Upper lobe of left lung (tissue), 6 donors: ENCODE results near the gene ACLY. TPM values are rescaled to one million over a fixed set of nuclear protein-coding genes. Genes with fewer than 3 reads are reported as not detected.

Source experiments
- ATAC-seq, 2 donors: fragments of 200-7000 bp; cut with Tn5 transposase; one replicate each; pipeline ENCODE4 v1.9.1; 2022; ENCODE audit warnings: mild to moderate bottlenecking in 2 of 2, moderate library complexity in 2 of 2; ENCODE audit not compliant: low FRiP score in 2 of 2
- DNase-seq, 2 donors: peaks; one replicate each; pipeline ENCODE4 v3.0.0-alpha.2; 2019 to 2020
- H3K27ac ChIP-seq, 4 donors: fragments of 200-600 bp; sonication (generic); one replicate each; pipeline ENCODE4 v1.5.1; 2016 to 2019
- H3K27me3 ChIP-seq, 4 donors: fragments of 200-600 bp; sonication (generic); one replicate each; pipeline ENCODE4 v1.5.1; 2017 to 2019
- H3K36me3 ChIP-seq, 4 donors: fragments of 200-600 bp; sonication (generic); one replicate each; pipeline ENCODE4 v1.5.1; 2016 to 2019
- H3K4me1 ChIP-seq, 4 donors: fragments of 200-600 bp; sonication (generic); one replicate each; pipeline ENCODE4 v1.5.1; 2018 to 2019
- H3K4me3 ChIP-seq, 4 donors: fragments of 200-600 bp; sonication (generic); one replicate each; pipeline ENCODE4 v1.5.1; 2017 to 2019; ENCODE audit warnings: mild to moderate bottlenecking in 2 of 4, moderate library complexity in 1 of 4
- H3K9me3 ChIP-seq, 4 donors: fragments of 200-600 bp; sonication (generic); one replicate each; pipeline ENCODE4 v1.5.1; 2018 to 2019
- EP300 ChIP-seq, 4 donors: sonication (generic); formaldehyde crosslinking; IDR thresholded peaks; one replicate each; pipeline ENCODE4 v1.5.1; 2017; ENCODE audit warnings: antibody characterized with exemption in 4 of 4, control low read depth in 2 of 4
- POLR2A ChIP-seq, 4 donors: fragments of 450-650 bp; IDR thresholded peaks; one replicate each; pipeline ENCODE4 v1.5.1; 2016 to 2017; ENCODE audit warnings: antibody characterized with exemption in 4 of 4, mild to moderate bottlenecking in 2 of 4
- POLR2AphosphoS5 ChIP-seq, 2 donors: sonication (generic); formaldehyde crosslinking; IDR thresholded peaks; one replicate each; pipeline ENCODE4 v1.5.1; 2017; ENCODE audit warnings: antibody characterized with exemption in 2 of 2
- WGBS, 2 donors: methylation state at CpG; one replicate each; pipeline ENCODE4 v1.1.5; 2017 to 2018; 5-methylcytosine and 5-hydroxymethylcytosine counted together
- total RNA-seq, 6 donors: library from RNA; depleted of rRNA in 4 of 6; stranded (reverse); fragments of >200 nt in 4 of 6; gene quantifications; one replicate each; pipeline versions ENCODE4 v1.1.0 to v1.2.1, GENCODE V29; 2016 to 2021
- TF ChIP-seq, protein P1 (sequence below), 6 experiments: fragments of 450-650 bp in 4 of 6; fragments of 200-600 bp in 2 of 6; sonication (generic) in 2 of 6; IDR thresholded peaks; one replicate each; pipeline ENCODE4 v1.5.1; 2016 to 2019; ENCODE audit warnings: antibody characterized with exemption in 6 of 6
- donor health status: DM: no; HTN: no; CAD: no; lungs with moderate emphysema.
- donor health status: DM: no; HTN: yes; CAD: no; lungs with severe emphysema.

Gene ACLY
- total RNA-seq, 6 donors from 2014 or later, result 41.9 to 132 (median 84.6) TPM

DNA sequence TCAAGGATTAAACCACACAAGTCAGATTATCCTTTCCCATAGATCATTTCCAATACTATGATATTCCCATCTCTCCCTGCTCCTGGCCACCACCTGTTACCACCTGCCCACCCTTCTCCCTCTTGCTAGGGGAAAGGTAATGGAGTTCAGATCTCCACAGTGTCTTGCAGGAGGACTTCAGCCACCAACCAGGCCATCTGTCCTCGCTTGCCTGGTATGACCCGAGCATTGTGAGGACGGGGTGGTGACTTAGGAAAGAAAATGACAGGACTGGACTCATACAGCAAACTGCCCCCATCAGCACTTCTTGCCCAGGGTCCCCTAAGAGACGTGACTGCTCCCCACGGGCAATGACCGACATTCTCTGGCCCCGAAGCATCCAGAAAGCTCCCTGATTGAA is 95.2 kb downstream of the ACLY start:
- no peak overlapping the region for H3K4me3 ChIP-seq
- 84 to 86% methylated on average over 7 of the region's 7 CpGs for WGBS, 2 donors
- ATAC-seq, result no peak
- H3K36me3 ChIP-seq, result peaks cover under 1 to 42% (median 13%) of the 10 kb centered on the region in 4 donors
- no peak overlapping the region for H3K27ac ChIP-seq
- H3K9me3 ChIP-seq, result no peaks in the 10 kb centered on the region
- H3K4me1 ChIP-seq, result no peaks in the 10 kb centered on the region
- no peak for DNase-seq
- no peaks in the 10 kb centered on the region for H3K27me3 ChIP-seq
- TF ChIP-seq, protein P1, sequence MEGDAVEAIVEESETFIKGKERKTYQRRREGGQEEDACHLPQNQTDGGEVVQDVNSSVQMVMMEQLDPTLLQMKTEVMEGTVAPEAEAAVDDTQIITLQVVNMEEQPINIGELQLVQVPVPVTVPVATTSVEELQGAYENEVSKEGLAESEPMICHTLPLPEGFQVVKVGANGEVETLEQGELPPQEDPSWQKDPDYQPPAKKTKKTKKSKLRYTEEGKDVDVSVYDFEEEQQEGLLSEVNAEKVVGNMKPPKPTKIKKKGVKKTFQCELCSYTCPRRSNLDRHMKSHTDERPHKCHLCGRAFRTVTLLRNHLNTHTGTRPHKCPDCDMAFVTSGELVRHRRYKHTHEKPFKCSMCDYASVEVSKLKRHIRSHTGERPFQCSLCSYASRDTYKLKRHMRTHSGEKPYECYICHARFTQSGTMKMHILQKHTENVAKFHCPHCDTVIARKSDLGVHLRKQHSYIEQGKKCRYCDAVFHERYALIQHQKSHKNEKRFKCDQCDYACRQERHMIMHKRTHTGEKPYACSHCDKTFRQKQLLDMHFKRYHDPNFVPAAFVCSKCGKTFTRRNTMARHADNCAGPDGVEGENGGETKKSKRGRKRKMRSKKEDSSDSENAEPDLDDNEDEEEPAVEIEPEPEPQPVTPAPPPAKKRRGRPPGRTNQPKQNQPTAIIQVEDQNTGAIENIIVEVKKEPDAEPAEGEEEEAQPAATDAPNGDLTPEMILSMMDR (IDR thresholded peaks at IDR 0.05), result no peak
- TF ChIP-seq POLR2AphosphoS5 (IDR thresholded peaks at IDR 0.05), result no peak
- TF ChIP-seq EP300 (IDR thresholded peaks at IDR 0.05), result no peak
- TF ChIP-seq POLR2A (IDR thresholded peaks at IDR 0.05), result no peak

GRCh38 chr17:41823141-41823524 is 95.6 kb downstream of the ACLY start:
- ATAC-seq, result no peak
- DNase-seq, result no peak

DNA sequence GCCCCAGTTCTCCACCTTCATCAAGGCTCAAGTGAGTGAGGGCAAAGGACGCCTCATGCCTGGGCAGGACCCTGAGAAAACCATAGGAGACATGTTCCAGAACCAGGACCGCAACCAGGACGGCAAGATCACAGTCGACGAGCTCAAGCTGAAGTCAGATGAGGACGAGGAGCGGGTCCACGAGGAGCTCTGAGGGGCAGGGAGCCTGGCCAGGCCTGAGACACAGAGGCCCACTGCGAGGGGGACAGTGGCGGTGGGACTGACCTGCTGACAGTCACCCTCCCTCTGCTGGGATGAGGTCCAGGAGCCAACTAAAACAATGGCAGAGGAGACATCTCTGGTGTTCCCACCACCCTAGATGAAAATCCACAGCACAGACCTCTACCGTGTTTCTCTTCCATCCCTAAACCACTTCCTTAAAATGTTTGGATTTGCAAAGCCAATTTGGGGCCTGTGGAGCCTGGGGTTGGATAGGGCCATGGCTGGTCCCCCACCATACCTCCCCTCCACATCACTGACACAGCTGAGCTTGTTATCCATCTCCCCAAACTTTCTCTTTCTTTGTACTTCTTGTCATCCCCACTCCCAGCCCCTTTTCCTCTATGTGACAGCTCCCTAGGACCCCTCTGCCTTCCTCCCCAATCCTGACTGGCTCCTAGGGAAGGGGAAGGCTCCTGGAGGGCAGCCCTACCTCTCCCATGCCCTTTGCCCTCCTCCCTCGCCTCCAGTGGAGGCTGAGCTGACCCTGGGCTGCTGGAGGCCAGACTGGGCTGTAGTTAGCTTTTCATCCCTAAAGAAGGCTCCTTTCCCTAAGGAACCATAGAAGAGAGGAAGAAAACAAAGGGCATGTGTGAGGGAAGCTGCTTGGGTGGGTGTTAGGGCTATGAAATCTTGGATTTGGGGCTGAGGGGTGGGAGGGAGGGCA is 96.3 kb downstream of the ACLY start:
- ATAC-seq, result no peak
- TF ChIP-seq EP300 (IDR thresholded peaks at IDR 0.05), result no peak
- TF ChIP-seq, protein P1 (IDR thresholded peaks at IDR 0.05), result no peak
- no peak for TF ChIP-seq POLR2AphosphoS5 (IDR thresholded peaks at IDR 0.05)
- TF ChIP-seq POLR2A (IDR thresholded peaks at IDR 0.05), result no peak

More at GRCh38 chr17:41823141-41823524, 95.6 kb downstream of the ACLY start:
- WGBS, 2 donors, result 85% methylated on average over 1 of the region's 1 CpG; no CpG with 5 or more reads in 1 of the 2 donors
- no peaks in the 10 kb centered on the region for H3K9me3 ChIP-seq
- TF ChIP-seq POLR2A (IDR thresholded peaks at IDR 0.05) (no peak), POLR2AphosphoS5 (IDR thresholded peaks at IDR 0.05) (no peak), EP300 (IDR thresholded peaks at IDR 0.05) (no peak)
- TF ChIP-seq, protein P1 (IDR thresholded peaks at IDR 0.05), result no peak
- H3K4me1 ChIP-seq, result no peaks in the 10 kb centered on the region
- no peaks in the 10 kb centered on the region for H3K27me3 ChIP-seq
- H3K4me3 ChIP-seq, result no peak overlapping the region
- H3K27ac ChIP-seq, result no peak overlapping the region
- peaks cover 0 to 38% (median 10%) of the 10 kb centered on the region in 4 donors for H3K36me3 ChIP-seq

GRCh38 chr17:41821776-41822175 is 97.0 kb downstream of the ACLY start:
- ATAC-seq (no peak), DNase-seq (no peak)
- H3K9me3 ChIP-seq, result no peaks in the 10 kb centered on the region
- no peak overlapping the region for H3K27ac ChIP-seq
- TF ChIP-seq POLR2AphosphoS5 (IDR thresholded peaks at IDR 0.05) (no peak), EP300 (IDR thresholded peaks at IDR 0.05) (no peak)
- TF ChIP-seq, protein P1 (IDR thresholded peaks at IDR 0.05), result no peak
- peaks cover 0 to 24% (median 10%) of the 10 kb centered on the region in 4 donors for H3K36me3 ChIP-seq
- H3K27me3 ChIP-seq, result no peaks in the 10 kb centered on the region
- WGBS, 2 donors, result 88 to 91% methylated on average over 8 to 14 of the region's 14 CpGs
- no peak overlapping the region for H3K4me3 ChIP-seq
- no peaks in the 10 kb centered on the region for H3K4me1 ChIP-seq

More for the DNA sequence above, 96.3 kb downstream of the ACLY start:
- DNase-seq, result no peak
- no peak overlapping the region for H3K27ac ChIP-seq
- peaks cover 0 to 31% (median 10%) of the 10 kb centered on the region in 4 donors for H3K36me3 ChIP-seq
- WGBS, 2 donors, result 83 to 93% methylated on average over 11 to 12 of the region's 12 CpGs
- no peaks in the 10 kb centered on the region for H3K9me3 ChIP-seq
- no peaks in the 10 kb centered on the region for H3K4me1 ChIP-seq
- H3K4me3 ChIP-seq, result no peak overlapping the region
- H3K27me3 ChIP-seq, result no peaks in the 10 kb centered on the region
